Upper lobe of left lung (tissue), 4 donors: ENCODE data around the gene KCNJ5.

ENCODE experiments used
- POLR2A ChIP-seq, 4 donors: fragments of 450-650 bp; IDR thresholded peaks; one replicate each; pipeline ENCODE4 v1.5.1; 2016 to 2017; ENCODE audit warnings: antibody characterized with exemption in 4 of 4, mild to moderate bottlenecking in 2 of 4
- TF ChIP-seq, protein P1 (sequence below), 6 experiments: fragments of 450-650 bp in 4 of 6; fragments of 200-600 bp in 2 of 6; sonication (generic) in 2 of 6; IDR thresholded peaks; one replicate each; pipeline ENCODE4 v1.5.1; 2016 to 2019; ENCODE audit warnings: antibody characterized with exemption in 6 of 6

DNA sequence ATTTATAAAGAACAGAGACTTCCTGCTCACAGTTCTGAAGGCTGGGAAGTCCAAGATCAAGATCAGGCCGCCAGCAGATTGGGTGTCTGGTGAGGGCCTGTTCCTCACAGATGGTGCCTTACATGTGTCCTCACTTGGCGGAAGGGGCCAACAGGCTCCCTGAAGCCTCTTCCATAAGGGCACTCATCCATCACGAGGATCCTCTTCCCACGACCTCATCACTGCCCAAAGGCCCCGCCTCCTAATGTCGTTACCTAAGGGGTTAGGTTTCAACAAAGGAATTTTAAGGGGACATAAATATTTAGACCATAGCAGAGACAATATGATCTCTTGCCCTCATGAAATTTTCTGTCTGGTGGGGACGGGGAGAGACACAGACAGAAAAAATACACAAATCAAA lies 32.9 kb downstream of the KCNJ5 start:
- no peak for TF ChIP-seq POLR2A (IDR thresholded peaks at IDR 0.05)
- TF ChIP-seq, protein P1, sequence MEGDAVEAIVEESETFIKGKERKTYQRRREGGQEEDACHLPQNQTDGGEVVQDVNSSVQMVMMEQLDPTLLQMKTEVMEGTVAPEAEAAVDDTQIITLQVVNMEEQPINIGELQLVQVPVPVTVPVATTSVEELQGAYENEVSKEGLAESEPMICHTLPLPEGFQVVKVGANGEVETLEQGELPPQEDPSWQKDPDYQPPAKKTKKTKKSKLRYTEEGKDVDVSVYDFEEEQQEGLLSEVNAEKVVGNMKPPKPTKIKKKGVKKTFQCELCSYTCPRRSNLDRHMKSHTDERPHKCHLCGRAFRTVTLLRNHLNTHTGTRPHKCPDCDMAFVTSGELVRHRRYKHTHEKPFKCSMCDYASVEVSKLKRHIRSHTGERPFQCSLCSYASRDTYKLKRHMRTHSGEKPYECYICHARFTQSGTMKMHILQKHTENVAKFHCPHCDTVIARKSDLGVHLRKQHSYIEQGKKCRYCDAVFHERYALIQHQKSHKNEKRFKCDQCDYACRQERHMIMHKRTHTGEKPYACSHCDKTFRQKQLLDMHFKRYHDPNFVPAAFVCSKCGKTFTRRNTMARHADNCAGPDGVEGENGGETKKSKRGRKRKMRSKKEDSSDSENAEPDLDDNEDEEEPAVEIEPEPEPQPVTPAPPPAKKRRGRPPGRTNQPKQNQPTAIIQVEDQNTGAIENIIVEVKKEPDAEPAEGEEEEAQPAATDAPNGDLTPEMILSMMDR (IDR thresholded peaks at IDR 0.05), result no peak
